Liver (tissue), 9 donors: ENCODE data around the gene DISC1. TPM values are rescaled to one million over a fixed set of nuclear protein-coding genes. Genes with fewer than 3 reads are reported as not detected.

ENCODE experiments used
- DNase-seq: peaks from one replicate; pipeline ENCODE4 v3.0.0-alpha.2; 2017; ENCODE audit warnings: low spot score
- H3K27ac ChIP-seq, 2 donors: one replicate each; pipeline ENCODE4 v1.7.0; 2013; ENCODE audit warnings: inconsistent platforms in 2 of 2, low read length in 2 of 2, control low read depth in 1 of 2, low read depth in 1 of 2, mild to moderate bottlenecking in 1 of 2
- H3K27me3 ChIP-seq, 4 donors: one replicate each; pipeline versions ENCODE4 v1.6.1 to v1.7.0; 2013; ENCODE audit warnings: low read length in 3 of 4, inconsistent platforms in 1 of 4, mild to moderate bottlenecking in 1 of 4, moderate library complexity in 1 of 4; ENCODE audit not compliant: control insufficient read depth in 4 of 4, insufficient read depth in 4 of 4
- H3K36me3 ChIP-seq, 4 donors: one replicate each; pipeline versions ENCODE4 v1.6.1 to v1.7.0; 2013; ENCODE audit warnings: low read length in 3 of 4, mild to moderate bottlenecking in 3 of 4, low read depth in 1 of 4, moderate library complexity in 1 of 4; ENCODE audit not compliant: control insufficient read depth in 4 of 4, insufficient read depth in 3 of 4
- H3K4me1 ChIP-seq, 4 donors: one replicate each; pipeline versions ENCODE4 v1.6.1 to v1.7.0; 2013; ENCODE audit warnings: low read length in 3 of 4, mild to moderate bottlenecking in 3 of 4, moderate library complexity in 1 of 4; ENCODE audit not compliant: control insufficient read depth in 4 of 4, insufficient read depth in 4 of 4
- H3K4me3 ChIP-seq, 3 donors: one replicate each; pipeline versions ENCODE4 v1.6.1 to v1.7.0; 2013; ENCODE audit warnings: low read length in 3 of 3, control low read depth in 1 of 3, low read depth in 1 of 3, mild to moderate bottlenecking in 1 of 3
- H3K9ac ChIP-seq, 2 donors: one replicate each; pipeline ENCODE4 v1.7.0; 2013; ENCODE audit warnings: low read length in 2 of 2, mild to moderate bottlenecking in 2 of 2, moderate library complexity in 2 of 2, control low read depth in 1 of 2, low read depth in 1 of 2
- H3K9me3 ChIP-seq, 4 donors: one replicate each; pipeline versions ENCODE4 v1.6.1 to v1.7.0; 2013; ENCODE audit warnings: low read length in 3 of 4; ENCODE audit not compliant: control insufficient read depth in 4 of 4
- EGR1 ChIP-seq, 2 donors: IDR thresholded peaks; 2 replicates each; pipeline ENCODE4 v1.6.1; 2016 to 2018; ENCODE audit warnings: antibody characterized with exemption in 2 of 2, low read depth in 2 of 2
- FOXA1 ChIP-seq: IDR thresholded peaks from 2 replicates; pipeline ENCODE4 v1.6.1; 2016; ENCODE audit warnings: antibody characterized with exemption
- FOXA2 ChIP-seq: IDR thresholded peaks from 2 replicates; pipeline ENCODE4 v1.6.1; 2016; ENCODE audit warnings: antibody characterized with exemption
- GABPA ChIP-seq, 2 donors: IDR thresholded peaks in 1 of 2; conservative IDR thresholded peaks in 1 of 2; 2 replicates each; pipeline ENCODE4 v1.6.1; 2016; ENCODE audit warnings: antibody characterized with exemption in 2 of 2, mild to moderate bottlenecking in 1 of 2, moderate library complexity in 1 of 2
- HNF4A ChIP-seq, 2 donors: conservative IDR thresholded peaks; 2 replicates each; pipeline ENCODE4 v1.6.1; 2016; ENCODE audit warnings: antibody characterized with exemption in 2 of 2, mild to moderate bottlenecking in 2 of 2
- HNF4G ChIP-seq: IDR thresholded peaks from 2 replicates; pipeline ENCODE4 v1.6.1; 2016; ENCODE audit warnings: antibody characterized with exemption
- JUND ChIP-seq, 2 donors: IDR thresholded peaks; 2 replicates each; pipeline ENCODE4 v1.6.1; 2016; ENCODE audit warnings: antibody characterized with exemption in 2 of 2
- NR2F2 ChIP-seq: IDR thresholded peaks from 2 replicates; pipeline ENCODE4 v1.6.1; 2016; ENCODE audit warnings: antibody characterized with exemption
- RXRA ChIP-seq, 2 donors: IDR thresholded peaks; 2 replicates each; pipeline ENCODE4 v1.6.1; 2017 to 2018; ENCODE audit warnings: antibody characterized with exemption in 2 of 2, mild to moderate bottlenecking in 1 of 2
- SP1 ChIP-seq: IDR thresholded peaks from 2 replicates; pipeline ENCODE4 v1.6.1; 2018; ENCODE audit warnings: antibody characterized with exemption, mild to moderate bottlenecking
- TAF1 ChIP-seq: conservative IDR thresholded peaks from 2 replicates; pipeline ENCODE4 v1.6.1; 2016; ENCODE audit warnings: antibody characterized with exemption, mild to moderate bottlenecking
- YY1 ChIP-seq: IDR thresholded peaks from 2 replicates; pipeline ENCODE4 v1.6.1; 2016; ENCODE audit warnings: antibody characterized with exemption, mild to moderate bottlenecking
- polyA plus RNA-seq, 2 donors: library from polyadenylated mRNA; stranded (reverse) in 1 of 2; unstranded in 1 of 2; fragments of 200-250 nt in 1 of 2; fragments of >200 nt in 1 of 2; fragmentation: Nextera tagmentation in 1 of 2; extraction: Ambion mirVana in 1 of 2; gene quantifications; one replicate each; pipeline versions ENCODE4 v1.2.1 to v1.2.3, GENCODE V29; 2013 to 2015
- total RNA-seq, 2 donors: library from RNA; depleted of rRNA; stranded (reverse); fragments of >200 nt; gene quantifications; one replicate each; pipeline ENCODE4 v1.2.3, GENCODE V29; 2014
- TF ChIP-seq, protein P1 (sequence below): IDR thresholded peaks from 2 replicates; pipeline ENCODE4 v1.6.1; 2016; ENCODE audit warnings: antibody characterized with exemption, mild to moderate bottlenecking
- TF ChIP-seq, protein P2 (sequence below): fragments of 150-350 bp; IDR thresholded peaks from 2 replicates; pipeline ENCODE4 v1.5.1; 2017; ENCODE audit warnings: improper control_type of control experiment, low read depth, low read length; ENCODE audit not compliant: missing input control
- TF ChIP-seq, protein P3 (sequence below): IDR thresholded peaks from 2 replicates; pipeline ENCODE4 v1.6.1; 2016; ENCODE audit warnings: antibody characterized with exemption
- TF ChIP-seq, protein P4 (sequence below): IDR thresholded peaks from 2 replicates; pipeline ENCODE4 v1.6.1; 2016; ENCODE audit warnings: antibody characterized with exemption
- TF ChIP-seq, protein P5 (sequence below): IDR thresholded peaks from 2 replicates; pipeline ENCODE4 v1.6.1; 2016; ENCODE audit warnings: antibody characterized with exemption
- donor health status: healthy.
- donor health status: healthy.
- donor health status: healthy.
- donor health status: healthy.
- donor health status: healthy.

DISC1 gene
- total and polyA plus RNA-seq, 4 donors = 0.45 to 6.3 (median 2.3) TPM

- TF ChIP-seq, protein P1, sequence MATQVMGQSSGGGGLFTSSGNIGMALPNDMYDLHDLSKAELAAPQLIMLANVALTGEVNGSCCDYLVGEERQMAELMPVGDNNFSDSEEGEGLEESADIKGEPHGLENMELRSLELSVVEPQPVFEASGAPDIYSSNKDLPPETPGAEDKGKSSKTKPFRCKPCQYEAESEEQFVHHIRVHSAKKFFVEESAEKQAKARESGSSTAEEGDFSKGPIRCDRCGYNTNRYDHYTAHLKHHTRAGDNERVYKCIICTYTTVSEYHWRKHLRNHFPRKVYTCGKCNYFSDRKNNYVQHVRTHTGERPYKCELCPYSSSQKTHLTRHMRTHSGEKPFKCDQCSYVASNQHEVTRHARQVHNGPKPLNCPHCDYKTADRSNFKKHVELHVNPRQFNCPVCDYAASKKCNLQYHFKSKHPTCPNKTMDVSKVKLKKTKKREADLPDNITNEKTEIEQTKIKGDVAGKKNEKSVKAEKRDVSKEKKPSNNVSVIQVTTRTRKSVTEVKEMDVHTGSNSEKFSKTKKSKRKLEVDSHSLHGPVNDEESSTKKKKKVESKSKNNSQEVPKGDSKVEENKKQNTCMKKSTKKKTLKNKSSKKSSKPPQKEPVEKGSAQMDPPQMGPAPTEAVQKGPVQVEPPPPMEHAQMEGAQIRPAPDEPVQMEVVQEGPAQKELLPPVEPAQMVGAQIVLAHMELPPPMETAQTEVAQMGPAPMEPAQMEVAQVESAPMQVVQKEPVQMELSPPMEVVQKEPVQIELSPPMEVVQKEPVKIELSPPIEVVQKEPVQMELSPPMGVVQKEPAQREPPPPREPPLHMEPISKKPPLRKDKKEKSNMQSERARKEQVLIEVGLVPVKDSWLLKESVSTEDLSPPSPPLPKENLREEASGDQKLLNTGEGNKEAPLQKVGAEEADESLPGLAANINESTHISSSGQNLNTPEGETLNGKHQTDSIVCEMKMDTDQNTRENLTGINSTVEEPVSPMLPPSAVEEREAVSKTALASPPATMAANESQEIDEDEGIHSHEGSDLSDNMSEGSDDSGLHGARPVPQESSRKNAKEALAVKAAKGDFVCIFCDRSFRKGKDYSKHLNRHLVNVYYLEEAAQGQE = no peak
- TF ChIP-seq YY1 = no peak
- TF ChIP-seq GABPA (IDR thresholded peaks at IDR 0.05 in 1 of 2, conservative IDR thresholded peaks at IDR 0.05 in 1 of 2) = no peak
- no peak for TF ChIP-seq EGR1 (IDR thresholded peaks at IDR 0.05; ENCODE audit: low read depth in 2 of 2)
Measured at GRCh38 chr1:231729544-231729943, 103.0 kb downstream of the DISC1 start (continued).

GRCh38 chr1:231731268-231731667 is 104.7 kb downstream of the DISC1 start:
- DNase-seq = no peak
- Histone ChIP-seq H3K27me3 (no peaks in the 10 kb centered on the region), H3K4me3 (no peak overlapping the region), H3K27ac (no peak overlapping the region), H3K9ac (no peak overlapping the region), H3K36me3 (no peaks in the 10 kb centered on the region), H3K9me3 (no peaks in the 10 kb centered on the region), H3K4me1 (no peaks in the 10 kb centered on the region)
- TF ChIP-seq HNF4A (conservative IDR thresholded peaks at IDR 0.05) (no peak), YY1 (no peak), RXRA (IDR thresholded peaks at IDR 0.05) (no peak), FOXA2 (no peak), NR2F2 (no peak), SP1 (no peak), TAF1 (no peak), GABPA (IDR thresholded peaks at IDR 0.05 in 1 of 2, conservative IDR thresholded peaks at IDR 0.05 in 1 of 2) (no peak), EGR1 (IDR thresholded peaks at IDR 0.05; ENCODE audit: low read depth in 2 of 2) (no peak), JUND (IDR thresholded peaks at IDR 0.05) (no peak), HNF4G (no peak), FOXA1 (no peak)
- TF ChIP-seq, protein P1 = no peak
- TF ChIP-seq, protein P2, sequence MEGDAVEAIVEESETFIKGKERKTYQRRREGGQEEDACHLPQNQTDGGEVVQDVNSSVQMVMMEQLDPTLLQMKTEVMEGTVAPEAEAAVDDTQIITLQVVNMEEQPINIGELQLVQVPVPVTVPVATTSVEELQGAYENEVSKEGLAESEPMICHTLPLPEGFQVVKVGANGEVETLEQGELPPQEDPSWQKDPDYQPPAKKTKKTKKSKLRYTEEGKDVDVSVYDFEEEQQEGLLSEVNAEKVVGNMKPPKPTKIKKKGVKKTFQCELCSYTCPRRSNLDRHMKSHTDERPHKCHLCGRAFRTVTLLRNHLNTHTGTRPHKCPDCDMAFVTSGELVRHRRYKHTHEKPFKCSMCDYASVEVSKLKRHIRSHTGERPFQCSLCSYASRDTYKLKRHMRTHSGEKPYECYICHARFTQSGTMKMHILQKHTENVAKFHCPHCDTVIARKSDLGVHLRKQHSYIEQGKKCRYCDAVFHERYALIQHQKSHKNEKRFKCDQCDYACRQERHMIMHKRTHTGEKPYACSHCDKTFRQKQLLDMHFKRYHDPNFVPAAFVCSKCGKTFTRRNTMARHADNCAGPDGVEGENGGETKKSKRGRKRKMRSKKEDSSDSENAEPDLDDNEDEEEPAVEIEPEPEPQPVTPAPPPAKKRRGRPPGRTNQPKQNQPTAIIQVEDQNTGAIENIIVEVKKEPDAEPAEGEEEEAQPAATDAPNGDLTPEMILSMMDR = no peak
- TF ChIP-seq, protein P3, sequence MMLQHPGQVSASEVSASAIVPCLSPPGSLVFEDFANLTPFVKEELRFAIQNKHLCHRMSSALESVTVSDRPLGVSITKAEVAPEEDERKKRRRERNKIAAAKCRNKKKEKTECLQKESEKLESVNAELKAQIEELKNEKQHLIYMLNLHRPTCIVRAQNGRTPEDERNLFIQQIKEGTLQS = no peak
- TF ChIP-seq, protein P4, sequence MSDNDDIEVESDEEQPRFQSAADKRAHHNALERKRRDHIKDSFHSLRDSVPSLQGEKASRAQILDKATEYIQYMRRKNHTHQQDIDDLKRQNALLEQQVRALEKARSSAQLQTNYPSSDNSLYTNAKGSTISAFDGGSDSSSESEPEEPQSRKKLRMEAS = no peak
- TF ChIP-seq, protein P5, sequence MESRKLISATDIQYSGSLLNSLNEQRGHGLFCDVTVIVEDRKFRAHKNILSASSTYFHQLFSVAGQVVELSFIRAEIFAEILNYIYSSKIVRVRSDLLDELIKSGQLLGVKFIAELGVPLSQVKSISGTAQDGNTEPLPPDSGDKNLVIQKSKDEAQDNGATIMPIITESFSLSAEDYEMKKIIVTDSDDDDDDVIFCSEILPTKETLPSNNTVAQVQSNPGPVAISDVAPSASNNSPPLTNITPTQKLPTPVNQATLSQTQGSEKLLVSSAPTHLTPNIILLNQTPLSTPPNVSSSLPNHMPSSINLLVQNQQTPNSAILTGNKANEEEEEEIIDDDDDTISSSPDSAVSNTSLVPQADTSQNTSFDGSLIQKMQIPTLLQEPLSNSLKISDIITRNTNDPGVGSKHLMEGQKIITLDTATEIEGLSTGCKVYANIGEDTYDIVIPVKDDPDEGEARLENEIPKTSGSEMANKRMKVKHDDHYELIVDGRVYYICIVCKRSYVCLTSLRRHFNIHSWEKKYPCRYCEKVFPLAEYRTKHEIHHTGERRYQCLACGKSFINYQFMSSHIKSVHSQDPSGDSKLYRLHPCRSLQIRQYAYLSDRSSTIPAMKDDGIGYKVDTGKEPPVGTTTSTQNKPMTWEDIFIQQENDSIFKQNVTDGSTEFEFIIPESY = no peak
